IPS-20b (cell line): ENCODE data around the gene MAP7D3.

Source experiments
- H3K27ac ChIP-seq: one replicate; pipeline ENCODE4 v1.5.1; 2013; ENCODE audit warnings: low read length
- H3K27me3 ChIP-seq: 2 replicates; pipeline ENCODE4 v1.6.1; 2013; ENCODE audit warnings: mild to moderate bottlenecking, low read length, inconsistent platforms; ENCODE audit not compliant: insufficient read depth
- H3K36me3 ChIP-seq: 2 replicates; pipeline ENCODE4 v1.6.1; 2013; ENCODE audit warnings: low read depth, mild to moderate bottlenecking, inconsistent platforms, low read length, moderate library complexity; ENCODE audit not compliant: insufficient read depth
- H3K4me1 ChIP-seq: 2 replicates; pipeline ENCODE4 v1.6.1; 2013; ENCODE audit warnings: mild to moderate bottlenecking, control low read depth, inconsistent platforms, low read length, moderate library complexity; ENCODE audit not compliant: insufficient read depth
- H3K4me3 ChIP-seq: 2 replicates; pipeline ENCODE4 v1.5.1; 2013; ENCODE audit warnings: mild to moderate bottlenecking, low read length, inconsistent platforms
- H3K9ac ChIP-seq: 2 replicates; pipeline ENCODE4 v1.6.1; 2013; ENCODE audit warnings: low read depth, mild to moderate bottlenecking, inconsistent platforms, low read length, moderate library complexity
- H3K9me3 ChIP-seq: 2 replicates; pipeline ENCODE4 v1.6.1; 2013; ENCODE audit warnings: mild to moderate bottlenecking, low read depth, low read length, inconsistent platforms; ENCODE audit not compliant: insufficient read depth

Gene MAP7D3

GRCh38 chrX:136268051-136269048, 17.1 kb upstream of the MAP7D3 start:
- no peaks in the 10 kb centered on the region for H3K36me3 ChIP-seq
- H3K9me3 ChIP-seq: no peaks in the 10 kb centered on the region
- H3K27ac ChIP-seq: no peak overlapping the region
- no peak overlapping the region for H3K9ac ChIP-seq
- no peaks in the 10 kb centered on the region for H3K4me1 ChIP-seq
- H3K4me3 ChIP-seq: no peak overlapping the region
- H3K27me3 ChIP-seq: no peaks in the 10 kb centered on the region

GRCh38 chrX:136266828-136267227, 15.6 kb upstream of the MAP7D3 start:
- no peaks in the 10 kb centered on the region for H3K36me3 ChIP-seq
- no peaks in the 10 kb centered on the region for H3K4me1 ChIP-seq
- H3K27me3 ChIP-seq: no peaks in the 10 kb centered on the region
- no peak overlapping the region for H3K27ac ChIP-seq
- H3K4me3 ChIP-seq: no peak overlapping the region
- no peaks in the 10 kb centered on the region for H3K9me3 ChIP-seq
- H3K9ac ChIP-seq: no peak overlapping the region

- H3K9me3 ChIP-seq: no peaks in the 10 kb centered on the region
- H3K4me1 ChIP-seq: no peaks in the 10 kb centered on the region
- no peak overlapping the region for H3K9ac ChIP-seq
- H3K27me3 ChIP-seq: no peaks in the 10 kb centered on the region
- no peak overlapping the region for H3K27ac ChIP-seq
- H3K4me3 ChIP-seq: no peak overlapping the region
- H3K36me3 ChIP-seq: no peaks in the 10 kb centered on the region
Measured at GRCh38 chrX:136262812-136263315, 11.7 kb upstream of the MAP7D3 start.

GRCh38 chrX:136262243-136262642, 11.0 kb upstream of the MAP7D3 start:
- Histone ChIP-seq H3K27ac (no peak overlapping the region), H3K9me3 (no peaks in the 10 kb centered on the region), H3K4me3 (no peak overlapping the region), H3K4me1 (no peaks in the 10 kb centered on the region), H3K36me3 (no peaks in the 10 kb centered on the region), H3K9ac (no peak overlapping the region), H3K27me3 (no peaks in the 10 kb centered on the region)

GRCh38 chrX:136261321-136261720, 10.1 kb upstream of the MAP7D3 start:
- Histone ChIP-seq H3K27ac (no peak overlapping the region), H3K9me3 (no peaks in the 10 kb centered on the region), H3K27me3 (no peaks in the 10 kb centered on the region), H3K36me3 (no peaks in the 10 kb centered on the region), H3K4me3 (no peak overlapping the region), H3K9ac (no peak overlapping the region), H3K4me1 (no peaks in the 10 kb centered on the region)

- Histone ChIP-seq H3K27me3 (no peaks in the 10 kb centered on the region), H3K9ac (no peak overlapping the region), H3K9me3 (no peaks in the 10 kb centered on the region), H3K36me3 (no peaks in the 10 kb centered on the region), H3K4me1 (no peaks in the 10 kb centered on the region), H3K27ac (no peak overlapping the region), H3K4me3 (no peak overlapping the region)
Measured at GRCh38 chrX:136260776-136261175, 9.6 kb upstream of the MAP7D3 start.

GRCh38 chrX:136259543-136259942, 8.3 kb upstream of the MAP7D3 start:
- Histone ChIP-seq H3K27ac (no peak overlapping the region), H3K27me3 (no peaks in the 10 kb centered on the region), H3K9ac (no peak overlapping the region), H3K4me1 (no peaks in the 10 kb centered on the region), H3K36me3 (no peaks in the 10 kb centered on the region), H3K9me3 (no peaks in the 10 kb centered on the region), H3K4me3 (no peak overlapping the region)

- Histone ChIP-seq H3K27ac (no peak overlapping the region), H3K4me1 (no peaks in the 10 kb centered on the region)
Measured at GRCh38 chrX:136258951-136259350, 7.8 kb upstream of the MAP7D3 start.

GRCh38 chrX:136256026-136256425, 4.8 kb upstream of the MAP7D3 start:
- H3K36me3 ChIP-seq: no peaks in the 10 kb centered on the region
- no peak overlapping the region for H3K4me3 ChIP-seq
- no peaks in the 10 kb centered on the region for H3K4me1 ChIP-seq
- H3K27ac ChIP-seq: no peak overlapping the region
- H3K27me3 ChIP-seq: no peaks in the 10 kb centered on the region
- no peak overlapping the region for H3K9ac ChIP-seq
- H3K9me3 ChIP-seq: no peaks in the 10 kb centered on the region

More at GRCh38 chrX:136258951-136259350, 7.8 kb upstream of the MAP7D3 start:
- H3K9ac ChIP-seq: no peak overlapping the region
- no peaks in the 10 kb centered on the region for H3K36me3 ChIP-seq
- no peaks in the 10 kb centered on the region for H3K9me3 ChIP-seq
- no peaks in the 10 kb centered on the region for H3K27me3 ChIP-seq
- no peak overlapping the region for H3K4me3 ChIP-seq

- H3K27ac ChIP-seq: no peak overlapping the region
- no peaks in the 10 kb centered on the region for H3K9me3 ChIP-seq
- H3K4me1 ChIP-seq: no peaks in the 10 kb centered on the region
- H3K9ac ChIP-seq: no peak overlapping the region
- H3K36me3 ChIP-seq: no peaks in the 10 kb centered on the region
- no peaks in the 10 kb centered on the region for H3K27me3 ChIP-seq
- no peak overlapping the region for H3K4me3 ChIP-seq
Measured at GRCh38 chrX:136255541-136255940, 4.3 kb upstream of the MAP7D3 start.

- no peaks in the 10 kb centered on the region; the same call in 1 of the 2 replicates for H3K27me3 ChIP-seq
- no peaks in the 10 kb centered on the region for H3K4me1 ChIP-seq
- peak overlapping the region; percentile 61; the same call in 1 of the 2 replicates for H3K9ac ChIP-seq
- no peaks in the 10 kb centered on the region for H3K36me3 ChIP-seq
- no peak overlapping the region for H3K27ac ChIP-seq
- no peaks in the 10 kb centered on the region for H3K9me3 ChIP-seq
- H3K4me3 ChIP-seq: peak overlapping the region; percentile 78
Measured at GRCh38 chrX:136250191-136251040, 784 bp downstream of the MAP7D3 start.
